Limb (tissue), 2 donors: ENCODE results near the gene TBC1D21.
A peak's percentile ranks its signal among the peaks of the same experiment; 100 is the strongest.

ENCODE experiments used
- DNase-seq, 2 donors: peaks; one replicate each; pipeline ENCODE4 v3.0.0-alpha.2; 2016; ENCODE audit errors: extremely low spot score in 2 of 2

Gene TBC1D21

DNA sequence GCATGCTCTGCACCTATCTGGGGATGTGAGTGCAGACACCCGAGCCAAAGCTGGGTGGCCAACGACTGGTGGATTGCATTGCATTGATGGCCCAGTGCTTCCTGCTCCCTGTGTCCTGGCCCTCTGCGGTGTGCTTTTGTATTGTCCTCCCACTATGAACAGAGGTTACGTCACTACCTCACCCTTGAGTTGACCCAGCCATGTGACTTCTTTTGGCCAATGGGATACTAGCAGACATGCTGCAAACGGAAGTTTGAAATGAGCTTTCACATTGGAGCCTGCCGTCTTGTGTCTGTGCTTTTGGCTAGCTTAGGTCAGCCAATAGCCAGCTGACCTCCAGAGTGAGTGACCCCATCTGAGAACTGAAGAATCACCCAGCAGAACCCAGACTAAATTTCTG lies 15.3 kb upstream of the TBC1D21 start:
- DNase-seq = peak in 1 of 2 donors; percentile 7

- no peak for DNase-seq
These were observed 11.1 kb upstream of the TBC1D21 start for GRCh38 chr15:73862276-73862675.

- DNase-seq = no peak
These were observed 8.0 kb upstream of the TBC1D21 start for GRCh38 chr15:73865379-73865778.

DNA sequence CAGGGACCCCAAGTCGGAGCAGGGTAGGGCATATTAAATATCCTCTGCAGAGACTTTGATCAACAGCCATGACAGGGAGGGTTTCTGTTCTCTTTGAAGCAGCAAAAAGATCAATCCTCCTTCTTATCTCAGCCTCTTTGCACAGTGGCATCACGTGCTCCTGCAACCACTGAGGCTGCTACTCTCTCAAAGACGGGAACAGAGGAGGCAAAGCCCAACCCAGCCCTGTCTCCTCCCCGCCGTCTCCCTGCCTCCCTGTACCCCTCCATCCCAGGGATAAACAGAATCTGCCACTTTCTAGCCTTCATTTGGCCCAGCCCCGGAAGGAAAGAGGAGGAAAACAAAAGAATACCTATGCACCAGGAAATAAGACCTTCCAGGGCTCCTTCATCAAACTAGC lies 7.5 kb upstream of the TBC1D21 start:
- no peak for DNase-seq

DNA sequence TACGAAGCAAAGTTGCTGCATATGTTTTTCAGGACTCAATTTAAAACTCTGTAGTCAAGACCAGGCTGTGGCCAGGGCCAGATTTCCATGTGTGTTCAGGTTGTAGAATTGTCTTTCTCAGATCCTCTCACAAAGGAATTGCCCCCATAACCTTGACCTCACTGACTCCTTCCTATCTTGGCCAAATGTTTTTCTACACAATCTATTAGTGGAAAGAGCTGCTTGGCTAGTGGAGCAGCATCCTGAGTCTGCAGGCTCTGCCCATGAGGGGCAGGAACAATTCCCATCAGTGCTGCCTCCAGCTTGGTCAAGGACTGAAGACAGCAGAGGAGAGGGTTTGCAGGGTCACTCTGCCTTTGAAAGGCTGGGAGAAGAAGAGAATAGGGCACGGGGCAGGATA lies 6.9 kb upstream of the TBC1D21 start:
- peak in 1 of 2 donors; percentile 2 for DNase-seq

DNA sequence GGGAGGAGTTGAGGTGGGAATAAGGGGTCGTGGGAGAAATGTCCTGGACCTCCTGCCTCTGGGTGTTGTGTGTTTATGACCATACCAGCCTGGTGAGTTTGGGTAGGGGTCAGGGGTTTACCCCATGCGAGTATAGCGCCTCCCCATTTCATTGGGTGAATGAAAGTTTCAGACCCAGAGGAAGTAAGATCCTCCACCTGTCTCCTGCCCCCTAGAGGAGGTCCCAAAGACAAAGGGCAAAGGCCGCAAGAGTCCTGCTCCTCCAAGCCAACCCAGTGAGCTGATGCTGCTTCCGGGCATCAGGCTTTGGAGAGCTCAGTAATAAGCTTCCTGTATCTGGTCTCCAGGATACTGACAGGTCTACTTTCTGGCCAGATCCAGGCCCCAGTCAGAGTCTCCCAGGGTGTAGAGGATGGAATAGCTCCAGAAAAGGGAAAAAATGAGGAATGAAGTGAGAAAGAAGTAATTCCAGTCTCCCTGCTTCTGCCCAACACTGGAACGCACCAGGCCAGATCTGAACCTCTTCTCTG lies 6.4 kb upstream of the TBC1D21 start:
- peak in 1 of 2 donors; percentile 14 for DNase-seq

DNA sequence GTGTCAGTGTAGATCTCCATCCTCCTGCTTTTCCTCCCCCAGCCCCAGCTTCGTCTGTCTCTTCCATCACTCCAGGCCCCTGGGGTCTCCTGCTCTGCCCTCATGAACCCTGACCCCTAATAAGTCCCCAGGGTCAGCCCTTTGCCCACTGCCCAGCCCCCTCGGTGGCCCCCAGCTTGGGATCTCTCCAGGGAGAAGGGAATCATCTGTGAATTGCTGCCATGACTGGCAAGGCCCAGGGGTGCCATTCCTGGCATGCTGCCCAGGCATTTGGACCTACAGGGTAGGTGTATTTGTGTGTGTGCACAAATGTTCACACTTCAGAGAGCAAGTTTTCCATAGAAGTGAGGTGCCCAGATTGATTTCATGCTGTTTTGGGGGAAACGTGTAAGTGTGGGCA lies 5.9 kb upstream of the TBC1D21 start:
- peak in 1 of 2 donors; percentile 22 for DNase-seq

DNA sequence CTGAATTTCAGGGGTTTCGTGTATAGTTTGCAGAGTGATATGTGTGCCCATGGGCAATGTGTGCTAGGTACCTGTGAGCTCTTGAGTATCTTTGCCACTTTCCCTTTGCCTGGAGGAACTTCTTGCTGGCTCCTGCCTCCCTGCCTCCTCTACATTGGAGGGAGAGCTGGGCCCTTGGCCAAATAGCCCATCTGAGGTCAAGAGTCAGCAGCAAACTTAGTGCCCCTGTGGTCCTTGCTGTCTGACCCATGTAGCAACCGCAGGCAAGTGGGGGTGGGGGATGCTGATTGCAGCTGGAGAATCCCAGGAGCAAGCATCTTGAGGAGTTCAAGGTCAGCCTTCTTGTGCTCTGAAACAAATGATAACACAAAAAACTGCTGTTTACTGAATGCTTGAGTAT lies 5.4 kb upstream of the TBC1D21 start:
- peak in 1 of 2 donors; percentile 19 for DNase-seq

DNA sequence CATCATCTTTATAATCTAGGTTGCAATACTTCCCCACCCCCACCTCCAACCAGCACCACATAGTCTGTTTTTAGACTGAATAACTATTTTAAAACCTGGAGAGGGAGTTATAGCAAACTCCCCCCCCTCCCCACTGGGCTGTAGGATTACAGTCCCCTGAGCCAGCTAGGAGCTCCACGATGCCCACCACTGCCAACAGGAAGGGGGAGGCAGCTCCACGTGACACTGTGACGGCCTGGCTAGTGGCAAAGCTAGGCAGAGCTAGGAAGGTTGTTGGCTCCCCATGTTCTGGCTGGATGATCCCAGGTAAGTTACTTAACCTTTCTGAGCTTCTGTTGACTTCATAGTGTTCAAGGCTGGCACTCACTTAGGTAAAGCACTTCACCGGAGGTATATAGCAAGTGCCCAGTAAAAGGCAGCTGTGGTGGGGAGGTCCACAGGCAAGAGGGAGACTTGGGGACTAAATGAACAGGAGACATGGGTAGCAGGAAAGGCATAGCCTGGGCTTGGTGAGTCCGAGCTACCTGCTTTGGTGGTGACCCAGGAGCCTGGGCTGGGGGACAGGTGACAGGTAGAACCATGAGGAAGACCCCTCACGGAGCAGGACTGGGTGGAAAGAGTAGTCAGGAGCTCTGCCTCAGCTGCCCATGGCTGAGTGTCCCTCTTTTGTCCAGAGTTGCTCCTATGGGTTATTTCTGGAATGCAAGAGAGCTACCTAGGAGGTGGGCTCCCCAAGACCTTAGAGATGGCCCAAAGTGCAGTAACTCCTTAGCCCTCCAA lies 4.0 kb upstream of the TBC1D21 start:
- DNase-seq = no peak

DNA sequence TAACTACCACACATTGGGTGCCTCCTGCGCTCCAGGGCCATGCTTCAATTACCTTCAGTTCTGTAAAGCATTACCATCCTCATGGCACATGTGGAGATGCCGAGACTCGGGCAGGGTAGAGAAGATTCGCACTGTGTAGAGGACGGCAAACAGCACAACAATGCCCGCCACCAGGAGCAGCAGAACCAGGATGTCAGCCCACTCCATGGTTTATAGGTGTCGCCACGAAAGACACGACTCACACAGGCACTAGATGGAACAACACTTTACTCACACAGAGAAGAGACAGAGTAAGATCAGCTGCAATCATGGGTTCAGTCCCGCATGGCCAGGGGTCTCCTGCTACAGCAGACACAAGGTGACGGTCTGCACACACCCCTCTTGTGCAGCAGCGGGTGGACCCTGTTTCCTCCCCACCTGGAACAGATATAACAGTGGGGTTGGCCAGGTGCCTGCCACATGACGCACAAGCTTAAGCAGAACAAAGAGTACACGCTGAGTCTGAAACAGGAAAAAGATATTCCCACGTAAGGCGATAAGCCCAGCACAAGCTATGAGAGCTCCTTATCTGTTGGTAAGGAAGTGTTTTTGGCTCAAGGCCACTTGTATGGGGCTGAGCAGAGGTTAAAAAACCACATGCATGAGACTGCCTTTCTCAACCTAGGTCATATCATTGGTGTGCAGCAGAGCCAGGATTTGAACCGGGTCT lies 2.5 kb upstream of the TBC1D21 start:
- no peak for DNase-seq

DNA sequence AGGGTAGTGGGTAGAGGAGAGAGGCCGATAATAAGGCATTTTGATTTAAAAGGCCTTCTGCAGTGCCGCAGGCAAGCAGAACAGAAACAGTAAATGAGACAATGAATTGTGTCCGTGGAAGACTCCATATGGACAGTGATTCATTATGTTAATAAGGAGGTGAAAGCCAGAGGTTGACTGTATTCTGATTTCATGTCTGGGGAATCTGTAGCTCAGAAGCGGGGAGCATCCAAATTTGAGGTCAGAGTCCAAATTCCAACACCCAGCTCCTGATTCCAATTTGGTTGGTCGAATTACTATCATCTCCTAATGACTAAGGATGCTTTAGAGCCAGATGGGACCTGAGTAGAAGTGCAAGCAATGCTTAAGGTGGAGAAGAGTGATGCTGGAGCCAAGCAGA lies 1.0 kb upstream of the TBC1D21 start:
- DNase-seq = peak in 1 of 2 donors; percentile 4

DNA sequence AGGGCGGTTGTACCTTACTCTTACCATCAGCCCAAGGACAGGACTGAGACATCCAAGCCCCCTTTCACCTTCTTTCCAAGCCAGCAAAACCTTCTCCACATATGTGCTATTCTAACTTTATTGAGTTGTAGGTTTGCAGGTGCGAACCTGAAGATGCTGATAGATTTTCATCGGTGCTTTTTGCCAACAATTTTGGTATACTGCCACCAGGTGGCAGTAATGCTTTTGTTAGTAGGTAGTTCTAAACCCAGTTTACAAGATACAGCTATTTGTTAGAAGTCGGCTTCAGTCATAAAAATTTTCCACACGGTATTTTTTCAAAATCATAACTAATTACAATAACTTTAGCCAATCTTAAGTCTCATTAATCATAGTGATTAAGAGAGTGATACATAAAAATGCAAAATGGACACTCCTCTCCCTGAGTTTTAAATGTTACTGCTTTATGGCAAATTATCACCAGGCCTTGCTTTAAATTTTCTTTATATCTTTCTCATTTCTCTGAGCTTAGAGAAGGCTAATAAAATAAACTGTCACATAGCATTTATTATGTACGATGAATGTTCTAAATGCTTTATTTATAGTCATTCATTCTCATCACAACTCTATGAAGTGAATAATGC lies 636 bp downstream of the TBC1D21 start:
- peak; percentile 27 to 58 for DNase-seq

DNA sequence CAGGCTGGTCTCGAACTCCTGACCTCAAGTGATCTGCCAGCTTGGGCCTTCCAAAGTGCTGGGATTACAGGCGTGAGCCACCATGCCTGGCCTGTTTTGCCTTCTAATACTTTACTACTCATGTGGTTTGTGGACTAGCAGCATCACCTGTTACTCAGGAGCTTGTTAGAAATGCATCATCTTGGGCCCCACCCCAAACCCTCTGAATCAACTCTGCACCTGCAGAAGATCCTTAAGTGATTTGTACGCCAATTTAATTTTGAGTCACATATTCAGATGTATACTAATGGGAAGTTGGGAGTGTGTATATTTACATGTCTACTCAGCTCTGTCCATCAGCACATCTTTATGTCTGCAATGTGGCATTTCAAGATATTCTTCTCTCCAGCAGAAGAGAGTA lies 6.1 kb downstream of the TBC1D21 start:
- no peak for DNase-seq

DNA sequence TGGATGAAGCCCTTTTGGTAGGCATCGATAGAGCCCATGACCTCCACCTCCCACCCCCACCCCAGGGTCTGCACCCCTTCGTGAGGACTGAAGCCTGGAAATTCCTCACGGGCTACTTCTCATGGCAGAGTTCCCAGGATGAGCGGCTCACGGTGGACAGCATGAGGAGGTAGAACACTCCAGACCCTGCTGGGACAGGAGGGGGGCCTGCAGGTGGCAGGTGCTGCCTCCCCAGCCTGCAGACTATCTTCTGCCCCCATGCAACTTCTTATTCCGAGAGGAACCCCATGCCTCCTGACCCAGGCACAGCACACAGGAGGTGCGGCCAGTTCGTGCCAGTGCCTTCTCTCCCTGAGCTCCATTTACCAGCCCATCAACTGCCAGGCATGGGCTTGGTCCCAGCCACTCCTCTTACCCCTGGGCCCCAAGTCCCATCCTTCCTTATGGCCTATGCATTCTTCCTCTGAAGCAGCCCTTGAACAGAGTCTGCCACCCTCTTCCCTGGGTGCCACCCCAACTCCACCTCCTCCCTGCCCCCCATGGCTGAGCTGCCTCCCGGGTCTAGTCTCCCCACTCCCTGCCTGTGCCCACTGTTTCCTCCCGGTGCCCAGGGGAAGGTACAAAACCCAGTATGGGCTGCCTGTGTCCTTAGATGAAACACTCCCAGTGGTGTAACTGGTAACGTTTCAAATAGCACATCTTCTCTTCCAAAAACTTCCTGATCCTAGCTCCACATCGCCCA lies 8.4 kb downstream of the TBC1D21 start:
- DNase-seq = peak in 1 of 2 donors; percentile 14

DNA sequence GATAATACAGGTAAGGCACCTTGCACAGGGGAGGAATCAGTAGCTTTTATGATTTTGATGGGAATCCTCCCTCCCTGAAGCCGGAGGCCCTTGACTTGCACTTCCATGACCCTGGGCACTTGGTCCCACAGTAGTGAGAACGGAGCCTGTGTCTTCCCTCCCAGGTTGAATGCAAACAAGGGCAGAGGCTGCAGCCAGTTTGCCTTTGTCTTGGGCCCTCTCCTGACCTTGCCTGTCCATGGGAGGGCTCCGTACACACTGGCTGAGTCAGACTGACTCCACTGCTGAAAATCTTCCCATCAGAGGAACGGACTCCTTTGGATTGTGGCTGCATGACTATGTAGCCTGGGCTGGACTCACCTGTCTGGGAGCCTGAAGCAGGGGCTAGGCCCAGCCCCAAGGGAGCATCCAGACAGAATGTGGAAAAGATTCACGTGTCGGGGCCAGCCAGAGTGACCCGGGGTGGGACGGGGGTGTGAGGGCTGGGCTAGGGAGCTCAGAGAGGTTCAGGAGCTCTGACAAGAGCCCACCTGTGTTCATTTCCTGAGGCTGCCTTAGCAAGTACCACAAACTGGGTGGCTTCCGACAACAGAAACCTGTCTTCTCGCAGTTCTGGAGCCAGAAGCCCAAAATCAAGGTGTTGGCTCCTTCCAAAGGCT lies 9.5 kb downstream of the TBC1D21 start:
- peak in 1 of 2 donors; percentile 11 for DNase-seq

- DNase-seq = peak in 1 of 2 donors; percentile 6
These were observed 10.8 kb downstream of the TBC1D21 start for GRCh38 chr15:73884159-73884558.

DNA sequence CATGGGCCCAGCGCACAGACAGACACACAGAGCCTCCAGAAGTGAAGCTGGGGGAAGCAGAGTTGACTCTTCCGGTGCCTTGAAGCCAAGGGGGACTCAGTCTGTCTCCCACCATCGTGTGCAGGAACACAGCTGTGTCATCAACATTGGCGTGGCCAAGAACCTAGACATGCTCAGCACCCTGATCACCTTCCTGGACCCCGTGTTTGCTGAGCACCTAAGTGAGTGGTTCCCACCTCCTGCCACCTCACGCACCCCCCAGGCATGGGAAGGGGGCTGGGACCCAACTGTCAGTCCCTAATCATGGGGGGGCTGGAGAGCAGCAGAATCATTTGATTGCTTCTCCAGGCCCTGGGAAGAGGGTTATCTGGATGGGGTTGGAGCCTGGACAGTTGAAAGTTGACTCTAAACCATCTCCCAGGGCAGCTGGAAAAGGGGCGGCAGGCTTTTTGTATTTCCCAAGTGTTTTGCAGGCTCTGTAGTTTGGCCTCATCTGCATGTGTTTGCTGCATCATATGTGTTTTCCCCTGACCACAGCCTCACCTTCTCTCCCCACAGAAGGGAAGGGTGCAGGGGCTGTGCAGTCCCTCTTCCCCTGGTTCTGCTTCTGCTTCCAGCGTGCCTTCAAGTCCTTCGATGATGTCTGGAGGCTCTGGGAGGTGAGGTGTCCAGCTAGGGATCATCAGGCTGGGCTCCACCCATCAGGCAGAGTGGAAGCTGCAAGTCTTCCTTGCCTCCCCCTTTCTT lies 12.8 kb downstream of the TBC1D21 start:
- peak in 1 of 2 donors; percentile 7 for DNase-seq

- peak in 1 of 2 donors; percentile 4 for DNase-seq
These were observed 13.5 kb downstream of the TBC1D21 start for GRCh38 chr15:73886717-73887345.

DNA sequence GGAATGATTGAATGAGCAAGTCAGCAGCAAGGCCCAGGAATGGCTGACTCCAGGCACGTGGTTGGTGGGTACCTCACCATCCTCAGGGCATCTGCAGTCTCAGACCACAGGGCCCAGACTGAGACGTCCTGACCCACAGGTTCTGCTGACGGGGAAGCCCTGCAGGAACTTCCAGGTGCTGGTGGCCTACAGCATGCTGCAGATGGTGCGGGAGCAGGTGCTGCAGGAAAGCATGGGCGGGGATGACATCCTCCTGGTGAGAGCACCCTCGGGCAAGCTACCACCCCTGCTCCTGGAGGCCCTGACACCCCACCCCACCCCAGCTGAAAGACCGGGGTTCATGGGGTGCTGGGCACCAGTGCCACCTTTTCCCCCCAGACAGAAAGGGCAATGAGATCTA lies 14.1 kb downstream of the TBC1D21 start:
- no peak for DNase-seq
